Uterus (tissue), 4 donors: ENCODE measurements around the gene KIRREL3. TPM values are rescaled to one million over a fixed set of nuclear protein-coding genes. Genes with fewer than 3 reads are reported as not detected.

Experiments
- DNase-seq, 2 donors: peaks; one replicate each; pipeline ENCODE4 v3.0.0-alpha.2; 2019 to 2020
- H3K27ac ChIP-seq, 2 donors: fragments of 200-600 bp; sonication (generic); 1 replicate in 1 of 2; 2 replicates in 1 of 2; pipeline ENCODE4 v1.5.1; 2016 to 2018
- H3K27me3 ChIP-seq, 2 donors: fragments of 200-600 bp; sonication (generic); one replicate each; pipeline ENCODE4 v1.5.1; 2018 to 2019; ENCODE audit warnings: control low read depth in 1 of 2
- H3K36me3 ChIP-seq, 2 donors: fragments of 200-600 bp; sonication (generic); one replicate each; pipeline ENCODE4 v1.5.1; 2019; ENCODE audit warnings: control low read depth in 1 of 2
- H3K4me1 ChIP-seq, 2 donors: fragments of 200-600 bp; sonication (generic); one replicate each; pipeline ENCODE4 v1.5.1; 2018 to 2019; ENCODE audit warnings: control low read depth in 1 of 2
- H3K4me3 ChIP-seq, 2 donors: fragments of 200-600 bp; sonication (generic); 1 replicate in 1 of 2; 2 replicates in 1 of 2; pipeline ENCODE4 v1.5.1; 2018 to 2019; ENCODE audit warnings: mild to moderate bottlenecking in 1 of 2
- H3K9me3 ChIP-seq, 2 donors: fragments of 200-600 bp; sonication (generic); one replicate each; pipeline ENCODE4 v1.5.1; 2019; ENCODE audit warnings: control low read depth in 1 of 2
- CTCF ChIP-seq, 4 experiments: fragments of 200-600 bp in 2 of 4; fragments of 450-650 bp in 2 of 4; sonication (generic) in 2 of 4; IDR thresholded peaks; one replicate each; pipeline ENCODE4 v1.5.1; 2016 to 2019; ENCODE audit warnings: antibody characterized with exemption in 4 of 4, mild to moderate bottlenecking in 2 of 4, moderate library complexity in 1 of 4
- POLR2A ChIP-seq, 2 donors: fragments of 450-650 bp; IDR thresholded peaks; one replicate each; pipeline ENCODE4 v1.6.1; 2016; ENCODE audit warnings: antibody characterized with exemption in 2 of 2, mild to moderate bottlenecking in 1 of 2, moderate library complexity in 1 of 2
- intact Hi-C: fragments of 100-400 bp; cut with DNase I; formaldehyde crosslinking; loops from one replicate; pipeline ENCODE4 v1.15.1; 2023; ENCODE audit warnings: low total_unique reads
- total RNA-seq, 4 donors: library from RNA; depleted of rRNA in 3 of 4; stranded (reverse); fragments of >200 nt in 3 of 4; gene quantifications; one replicate each; pipeline versions ENCODE4 v1.1.0 to v1.2.4, GENCODE V29; 2014 to 2023
- donor health status: DM: yes; HTN: yes; CAD: no.

The KIRREL3 gene
- total RNA-seq, 4 donors from 2014 or later, result 10.0 TPM; not detected in 3

DNA sequence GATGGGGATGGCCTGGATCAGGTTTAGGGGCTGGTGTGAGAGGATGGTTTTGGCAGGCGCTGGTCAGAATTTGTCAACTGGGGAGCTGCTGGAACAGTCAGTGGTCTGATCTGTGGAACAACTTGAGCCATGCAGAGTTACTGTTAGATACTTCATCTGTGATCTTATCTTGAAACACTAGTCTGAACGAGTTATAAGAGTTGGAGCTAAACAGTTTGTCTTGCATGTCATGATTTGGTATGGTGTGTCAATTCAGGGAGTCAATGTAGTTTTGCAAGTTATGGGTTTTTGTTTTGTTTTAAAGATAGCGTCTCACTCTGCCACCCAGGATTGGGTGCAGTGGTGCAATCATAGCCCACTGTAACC is 591.0 kb downstream of the KIRREL3 start:
- intact Hi-C loops, result no loop called here
- peaks cover 5% of the 10 kb centered on the region in 2 donors for H3K4me1 ChIP-seq
- no peaks in the 10 kb centered on the region for H3K36me3 ChIP-seq
- no peaks in the 10 kb centered on the region for H3K27me3 ChIP-seq
- H3K4me3 ChIP-seq, result no peak overlapping the region
- H3K9me3 ChIP-seq, result no peaks in the 10 kb centered on the region
- no peak for TF ChIP-seq CTCF (IDR thresholded peaks at IDR 0.05)
- TF ChIP-seq POLR2A (IDR thresholded peaks at IDR 0.05), result no peak
- no peak overlapping the region for H3K27ac ChIP-seq
- no peak for DNase-seq

GRCh38 chr11:126408901-126409619 is 591.5 kb downstream of the KIRREL3 start:
- no peak for DNase-seq
- H3K4me1 ChIP-seq, result peaks cover 0 to under 1% of the 10 kb centered on the region in 2 donors
- H3K9me3 ChIP-seq, result no peaks in the 10 kb centered on the region
- no peak for TF ChIP-seq POLR2A (IDR thresholded peaks at IDR 0.05)
- no peak for TF ChIP-seq CTCF (IDR thresholded peaks at IDR 0.05)
- no peak overlapping the region for H3K27ac ChIP-seq
- H3K36me3 ChIP-seq, result no peaks in the 10 kb centered on the region
- no peaks in the 10 kb centered on the region for H3K27me3 ChIP-seq
- no peak overlapping the region for H3K4me3 ChIP-seq
- intact Hi-C loops, result no loop called here

GRCh38 chr11:126408496-126408895 is 592.1 kb downstream of the KIRREL3 start:
- intact Hi-C loops, result no loop called here
- Histone ChIP-seq H3K4me3 (no peak overlapping the region), H3K9me3 (no peaks in the 10 kb centered on the region), H3K4me1 (no peaks in the 10 kb centered on the region), H3K36me3 (no peaks in the 10 kb centered on the region), H3K27ac (no peak overlapping the region), H3K27me3 (no peaks in the 10 kb centered on the region)
- TF ChIP-seq POLR2A (IDR thresholded peaks at IDR 0.05), result no peak
- no peak for TF ChIP-seq CTCF (IDR thresholded peaks at IDR 0.05)
- no peak for DNase-seq

DNA sequence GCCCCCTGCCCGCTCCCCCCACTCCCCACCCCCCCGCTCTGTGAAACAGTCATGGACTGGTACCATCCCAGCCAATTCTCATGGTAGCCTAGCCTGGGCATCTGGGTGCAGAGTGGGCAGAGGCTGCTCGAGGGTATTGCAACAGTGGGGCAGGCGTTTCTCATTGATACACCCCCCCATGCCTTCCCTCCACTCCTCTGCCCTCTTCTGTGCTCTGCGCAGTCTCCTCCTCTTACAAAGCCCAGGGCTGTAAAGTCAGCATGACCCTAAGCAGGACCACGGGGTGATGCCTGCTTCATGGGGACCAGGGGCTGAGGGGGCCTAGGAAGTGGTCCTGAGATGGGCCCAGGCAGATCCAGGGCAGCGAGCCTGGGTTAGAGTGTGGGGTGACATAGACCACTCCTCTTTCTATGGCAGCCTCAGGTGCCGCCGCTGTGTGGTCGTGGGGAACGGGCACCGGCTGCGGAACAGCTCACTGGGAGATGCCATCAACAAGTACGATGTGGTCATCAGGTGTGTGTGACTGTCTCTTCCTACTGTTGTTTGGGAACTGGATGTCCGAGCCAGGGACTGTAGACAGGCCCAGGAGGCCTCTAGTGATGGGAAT is 592.8 kb downstream of the KIRREL3 start:
- DNase-seq, result no peak
- Histone ChIP-seq H3K4me3 (no peak overlapping the region), H3K27me3 (no peaks in the 10 kb centered on the region), H3K4me1 (no peaks in the 10 kb centered on the region), H3K9me3 (no peaks in the 10 kb centered on the region), H3K27ac (no peak overlapping the region), H3K36me3 (no peaks in the 10 kb centered on the region)
- intact Hi-C loops, result no loop called here
- no peak for TF ChIP-seq CTCF (IDR thresholded peaks at IDR 0.05)
- no peak for TF ChIP-seq POLR2A (IDR thresholded peaks at IDR 0.05)

- intact Hi-C loops, result no loop called here
- TF ChIP-seq CTCF (IDR thresholded peaks at IDR 0.05) (no peak), POLR2A (IDR thresholded peaks at IDR 0.05) (no peak)
- H3K27me3 ChIP-seq, result no peaks in the 10 kb centered on the region
- no peaks in the 10 kb centered on the region for H3K36me3 ChIP-seq
- H3K9me3 ChIP-seq, result no peaks in the 10 kb centered on the region
- H3K4me3 ChIP-seq, result no peak overlapping the region
- no peak for DNase-seq
- H3K27ac ChIP-seq, result no peak overlapping the region
- no peaks in the 10 kb centered on the region for H3K4me1 ChIP-seq
These were observed 593.5 kb downstream of the KIRREL3 start for GRCh38 chr11:126407101-126407521.
